SU-DHL-6 (cell line): ENCODE measurements around the gene PPFIA4.

Experiments used
- H2AFZ ChIP-seq: fragments of 200-600 bp; sonication (generic); 2 replicates; pipeline ENCODE4 v1.6.1; 2014; ENCODE audit warnings: low read depth, mild to moderate bottlenecking, moderate library complexity, mixed read lengths, antibody characterized with exemption, low read length; ENCODE audit not compliant: severe bottlenecking
- H3F3A ChIP-seq: fragments of 200-600 bp; shearing (Covaris generic); 2 replicates; pipeline ENCODE4 v1.6.0; 2016; ENCODE audit warnings: antibody characterized with exemption, mild to moderate bottlenecking; ENCODE audit not compliant: insufficient read depth
- H3K27ac ChIP-seq: fragments of 200-600 bp; sonication (generic); 2 replicates; pipeline ENCODE4 v1.5.1; 2016; ENCODE audit warnings: low read depth, mild to moderate bottlenecking, low read length, moderate library complexity, mixed read lengths
- H3K27me3 ChIP-seq: fragments of 200-600 bp; sonication (generic), shearing (Covaris generic); 2 replicates; pipeline ENCODE4 v1.6.0; 2014; ENCODE audit warnings: mild to moderate bottlenecking, low read length
- H3K36me3 ChIP-seq: fragments of 200-600 bp; sonication (generic); 2 replicates; pipeline ENCODE4 v1.6.1; 2014; ENCODE audit warnings: mild to moderate bottlenecking, low read length, mixed read lengths
- H3K4me2 ChIP-seq: fragments of 300-600, 200-600 bp; shearing (Covaris generic), sonication (generic); 2 replicates; pipeline ENCODE4 v1.6.0; 2014; ENCODE audit warnings: low read length, low read depth, mild to moderate bottlenecking; ENCODE audit not compliant: poor library complexity, severe bottlenecking
- H3K4me3 ChIP-seq: fragments of 200-600 bp; sonication (generic); 2 replicates; pipeline ENCODE4 v1.5.1; 2014; ENCODE audit warnings: antibody characterized with exemption, low read length, mild to moderate bottlenecking, mixed read lengths; ENCODE audit not compliant: insufficient read depth, poor library complexity, severe bottlenecking
- H3K79me2 ChIP-seq: fragments of 200-600 bp; sonication (generic); 2 replicates; pipeline ENCODE4 v1.6.1; 2014; ENCODE audit warnings: mild to moderate bottlenecking, low read length, moderate library complexity; ENCODE audit not compliant: insufficient read depth
- H3K9ac ChIP-seq: fragments of 200-600 bp; sonication (generic); 2 replicates; pipeline ENCODE4 v1.7.0; 2014; ENCODE audit warnings: mild to moderate bottlenecking, low read length
- H3K9me2 ChIP-seq: fragments of 200-600 bp; sonication (generic); replicated peaks from 2 replicates; pipeline ENCODE4 v1.6.1; 2014; ENCODE audit warnings: low read length; ENCODE audit not compliant: insufficient read depth
- H3K9me3 ChIP-seq: fragments of 200-600 bp; sonication (generic); 2 replicates; pipeline ENCODE4 v1.6.1; 2014; ENCODE audit warnings: low read length, mixed read lengths; ENCODE audit not compliant: insufficient read depth
- H4K20me1 ChIP-seq: fragments of 200-600 bp; sonication (generic); 2 replicates; pipeline ENCODE4 v1.6.1; 2014; ENCODE audit warnings: low read depth, mild to moderate bottlenecking, antibody characterized with exemption, low read length, moderate library complexity, mixed read lengths
- EZH2phosphoT487 ChIP-seq: fragments of 200-600 bp; sonication (generic), shearing (Covaris generic); conservative IDR thresholded peaks from 2 replicates; pipeline ENCODE4 v1.6.1; 2018; ENCODE audit warnings: mild to moderate bottlenecking, antibody characterized with exemption, low read length, moderate library complexity, mixed read lengths
- TF ChIP-seq, protein P1 (sequence below): fragments of 200-600 bp; sonication (generic); IDR thresholded peaks from one replicate; pipeline ENCODE4 v1.5.1; 2017; ENCODE audit warnings: antibody characterized with exemption, mild to moderate bottlenecking, low read length, moderate library complexity; ENCODE audit not compliant: insufficient read depth, poor library complexity, severe bottlenecking

Gene PPFIA4

DNA sequence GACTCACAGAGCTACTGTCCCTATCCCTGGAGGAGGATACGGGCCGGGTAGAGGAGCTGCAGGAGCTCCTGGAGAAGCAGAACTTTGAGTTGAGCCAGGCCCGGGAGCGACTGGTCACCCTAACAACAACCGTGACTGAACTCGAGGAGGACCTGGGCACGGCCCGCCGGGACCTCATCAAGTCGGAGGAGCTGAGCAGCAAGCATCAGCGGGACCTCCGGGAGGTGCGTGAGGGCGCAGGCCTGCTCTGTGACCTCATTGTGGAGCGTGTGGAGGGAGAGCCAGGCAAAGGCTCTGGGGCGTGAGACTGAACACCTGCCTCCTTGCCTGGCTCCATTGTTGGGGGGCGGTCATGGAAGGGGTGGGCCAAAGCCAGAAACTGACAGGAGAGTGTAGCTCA is 19.0 kb downstream of the PPFIA4 start:
- no peak overlapping the region for H3K4me3 ChIP-seq

DNA sequence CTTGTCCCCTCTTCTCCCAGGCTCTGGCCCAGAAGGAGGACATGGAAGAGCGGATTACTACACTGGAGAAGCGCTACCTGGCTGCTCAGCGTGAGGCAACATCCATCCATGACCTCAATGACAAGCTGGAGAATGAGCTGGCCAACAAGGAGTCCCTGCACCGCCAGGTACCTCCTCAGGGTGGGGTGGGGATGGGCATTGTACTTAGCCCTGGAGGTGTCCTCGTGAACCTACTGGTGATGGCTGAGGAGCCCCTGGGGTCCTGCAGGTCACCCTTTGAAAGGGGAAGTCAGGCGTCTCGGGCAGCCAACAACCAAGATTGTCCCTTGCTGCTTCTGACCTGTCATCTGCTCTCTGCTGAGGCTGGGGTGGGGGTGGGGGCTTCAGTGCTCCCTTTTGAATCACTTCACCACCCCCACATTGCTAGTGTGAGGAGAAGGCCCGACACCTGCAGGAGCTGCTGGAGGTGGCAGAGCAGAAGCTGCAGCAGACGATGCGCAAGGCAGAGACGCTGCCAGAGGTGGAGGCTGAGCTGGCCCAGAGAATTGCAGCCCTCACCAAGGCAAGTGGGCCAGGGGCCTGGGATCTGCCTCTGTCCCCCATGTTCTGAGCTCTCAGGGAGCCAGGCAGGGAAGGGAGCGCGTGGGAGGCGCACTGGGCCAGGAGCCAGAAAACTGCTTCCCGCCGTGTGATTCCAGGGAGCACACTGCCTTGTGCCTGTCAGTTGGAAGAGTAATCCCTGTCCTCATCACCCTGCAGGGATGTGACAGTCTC is 19.7 kb downstream of the PPFIA4 start:
- no peaks in the 10 kb centered on the region for H3K27me3 ChIP-seq
- H3K27ac ChIP-seq: no peak overlapping the region
- H3K4me3 ChIP-seq: no peak overlapping the region
- H2AFZ ChIP-seq: no peak overlapping the region
- no peaks in the 10 kb centered on the region for H3F3A ChIP-seq
- no peaks in the 10 kb centered on the region for H3K36me3 ChIP-seq
- no peaks in the 10 kb centered on the region for H3K79me2 ChIP-seq
- H3K9me3 ChIP-seq: no peaks in the 10 kb centered on the region
- no peak overlapping the region for H3K4me2 ChIP-seq
- H3K9me2 ChIP-seq: no peaks in the 10 kb centered on the region
- H4K20me1 ChIP-seq: no peaks in the 10 kb centered on the region
- TF ChIP-seq EZH2phosphoT487: no peak
- TF ChIP-seq, protein P1, sequence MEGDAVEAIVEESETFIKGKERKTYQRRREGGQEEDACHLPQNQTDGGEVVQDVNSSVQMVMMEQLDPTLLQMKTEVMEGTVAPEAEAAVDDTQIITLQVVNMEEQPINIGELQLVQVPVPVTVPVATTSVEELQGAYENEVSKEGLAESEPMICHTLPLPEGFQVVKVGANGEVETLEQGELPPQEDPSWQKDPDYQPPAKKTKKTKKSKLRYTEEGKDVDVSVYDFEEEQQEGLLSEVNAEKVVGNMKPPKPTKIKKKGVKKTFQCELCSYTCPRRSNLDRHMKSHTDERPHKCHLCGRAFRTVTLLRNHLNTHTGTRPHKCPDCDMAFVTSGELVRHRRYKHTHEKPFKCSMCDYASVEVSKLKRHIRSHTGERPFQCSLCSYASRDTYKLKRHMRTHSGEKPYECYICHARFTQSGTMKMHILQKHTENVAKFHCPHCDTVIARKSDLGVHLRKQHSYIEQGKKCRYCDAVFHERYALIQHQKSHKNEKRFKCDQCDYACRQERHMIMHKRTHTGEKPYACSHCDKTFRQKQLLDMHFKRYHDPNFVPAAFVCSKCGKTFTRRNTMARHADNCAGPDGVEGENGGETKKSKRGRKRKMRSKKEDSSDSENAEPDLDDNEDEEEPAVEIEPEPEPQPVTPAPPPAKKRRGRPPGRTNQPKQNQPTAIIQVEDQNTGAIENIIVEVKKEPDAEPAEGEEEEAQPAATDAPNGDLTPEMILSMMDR: no peak
- H3K9ac ChIP-seq: no peak overlapping the region

More for the DNA sequence above, 19.0 kb downstream of the PPFIA4 start:
- TF ChIP-seq, protein P1: no peak
- TF ChIP-seq EZH2phosphoT487: no peak
- H2AFZ ChIP-seq: no peak overlapping the region
- no peak overlapping the region for H3K27ac ChIP-seq
- H3K9me3 ChIP-seq: no peaks in the 10 kb centered on the region
- no peak overlapping the region for H3K4me2 ChIP-seq
- no peaks in the 10 kb centered on the region for H3K9me2 ChIP-seq
- no peaks in the 10 kb centered on the region for H3F3A ChIP-seq
- no peaks in the 10 kb centered on the region for H3K27me3 ChIP-seq
- no peaks in the 10 kb centered on the region for H3K79me2 ChIP-seq
- no peaks in the 10 kb centered on the region for H3K36me3 ChIP-seq
- no peaks in the 10 kb centered on the region for H4K20me1 ChIP-seq
- H3K9ac ChIP-seq: no peak overlapping the region

DNA sequence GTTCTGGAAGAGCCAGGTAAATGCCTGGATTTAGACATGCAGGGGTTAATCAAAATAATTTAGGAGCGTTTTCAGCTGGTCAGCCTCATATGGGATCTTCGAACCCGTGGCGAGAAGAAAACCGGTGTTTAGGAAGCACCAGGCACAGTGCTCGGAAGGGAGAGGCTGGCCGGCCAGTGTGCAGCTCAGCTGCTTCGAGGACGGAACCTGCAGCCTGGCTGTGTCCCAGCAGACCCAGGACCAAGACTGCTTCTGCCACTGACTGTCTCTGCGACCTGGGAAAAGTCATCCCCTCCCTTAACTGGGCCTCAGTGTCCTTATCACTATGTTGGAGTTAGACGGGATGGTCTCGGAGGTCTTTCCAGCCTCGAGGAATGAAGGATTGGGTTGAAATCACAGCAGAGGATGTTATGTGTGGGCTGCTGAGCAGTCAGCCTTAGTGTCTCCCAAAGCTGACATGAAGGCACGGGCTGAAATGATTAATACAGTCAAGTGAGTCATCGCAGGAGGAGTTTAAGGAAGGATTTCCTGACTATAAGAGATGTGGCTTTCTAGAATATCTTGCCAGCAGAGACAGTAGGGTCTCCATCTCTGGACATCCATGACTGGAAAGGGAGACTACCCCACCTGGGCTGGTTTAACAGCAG is 20.8 kb downstream of the PPFIA4 start:
- Histone ChIP-seq H4K20me1 (no peaks in the 10 kb centered on the region), H3K27me3 (no peaks in the 10 kb centered on the region), H3K4me3 (no peak overlapping the region), H3K79me2 (no peaks in the 10 kb centered on the region), H3K9me3 (no peaks in the 10 kb centered on the region), H3K4me2 (no peak overlapping the region), H3K36me3 (no peaks in the 10 kb centered on the region), H2AFZ (no peak overlapping the region), H3K27ac (no peak overlapping the region), H3F3A (no peaks in the 10 kb centered on the region), H3K9ac (no peak overlapping the region), H3K9me2 (no peaks in the 10 kb centered on the region)
- TF ChIP-seq EZH2phosphoT487: no peak
- TF ChIP-seq, protein P1: no peak
